HG03460 (cell line): ENCODE measurements around the gene SLC66A3.

Experiments
- ATAC-seq: cut with Tn5 transposase; IDR thresholded peaks from one replicate; pipeline ENCODE4 v1.9.1; 2021; ENCODE audit not compliant: unreplicated experiment

Gene SLC66A3

DNA sequence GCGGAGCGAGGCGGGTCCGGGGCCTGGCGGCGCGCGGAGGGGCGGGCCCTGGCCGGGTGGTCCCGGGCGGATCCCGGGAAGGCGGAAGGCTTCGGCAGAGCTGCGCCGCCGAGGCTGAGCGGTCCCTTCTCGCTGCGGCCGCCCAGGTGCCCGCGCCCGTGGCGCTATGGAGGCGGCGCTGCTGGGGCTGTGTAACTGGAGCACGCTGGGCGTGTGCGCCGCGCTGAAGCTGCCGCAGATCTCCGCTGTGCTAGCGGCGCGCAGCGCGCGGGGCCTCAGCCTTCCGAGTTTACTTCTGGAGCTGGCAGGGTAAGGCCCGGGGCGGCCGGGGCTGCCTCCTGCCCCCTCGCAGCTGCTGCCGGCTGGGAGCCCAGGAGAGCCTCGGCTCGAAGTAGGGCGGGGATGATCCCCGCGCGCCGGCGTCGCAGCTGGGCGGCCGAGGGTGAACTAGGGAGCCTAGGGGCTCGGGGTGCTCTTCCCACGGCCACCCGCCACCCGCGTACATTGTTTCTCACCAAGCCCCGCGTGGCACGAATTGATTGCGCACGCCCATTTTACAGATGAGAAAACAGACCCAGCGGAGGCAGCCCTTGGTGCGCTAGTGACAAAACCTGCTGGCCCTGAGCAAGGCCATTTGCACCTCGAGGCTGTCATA, at the start of gene SLC66A3:
Gene SLC66A3, plus strand, starts transcription at position 87 of the 655 bp plus-strand sequence. Its CDS starts 80 bp downstream, at position 167.
- peak; percentile 71 for ATAC-seq

DNA sequence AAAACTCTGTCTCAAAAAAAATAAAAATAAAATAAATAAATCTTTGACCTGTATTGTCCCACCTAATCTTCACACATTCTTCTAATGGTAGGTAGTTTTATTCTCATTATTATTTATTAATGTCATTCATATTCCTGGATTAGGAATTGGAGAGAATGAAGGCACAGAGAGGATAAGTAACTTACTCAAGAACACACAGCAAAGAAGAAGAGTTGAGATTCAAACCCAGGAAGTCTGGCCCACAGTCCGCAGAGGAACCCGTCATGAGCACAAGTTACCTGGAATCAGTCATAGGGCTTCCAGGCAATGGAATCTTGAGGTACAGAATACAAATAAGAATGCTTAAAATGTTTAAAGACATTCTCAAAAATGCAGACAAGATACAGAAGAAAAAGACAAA, 46.3 kb upstream of the SLC66A3 start:
- ATAC-seq, result no peak

DNA sequence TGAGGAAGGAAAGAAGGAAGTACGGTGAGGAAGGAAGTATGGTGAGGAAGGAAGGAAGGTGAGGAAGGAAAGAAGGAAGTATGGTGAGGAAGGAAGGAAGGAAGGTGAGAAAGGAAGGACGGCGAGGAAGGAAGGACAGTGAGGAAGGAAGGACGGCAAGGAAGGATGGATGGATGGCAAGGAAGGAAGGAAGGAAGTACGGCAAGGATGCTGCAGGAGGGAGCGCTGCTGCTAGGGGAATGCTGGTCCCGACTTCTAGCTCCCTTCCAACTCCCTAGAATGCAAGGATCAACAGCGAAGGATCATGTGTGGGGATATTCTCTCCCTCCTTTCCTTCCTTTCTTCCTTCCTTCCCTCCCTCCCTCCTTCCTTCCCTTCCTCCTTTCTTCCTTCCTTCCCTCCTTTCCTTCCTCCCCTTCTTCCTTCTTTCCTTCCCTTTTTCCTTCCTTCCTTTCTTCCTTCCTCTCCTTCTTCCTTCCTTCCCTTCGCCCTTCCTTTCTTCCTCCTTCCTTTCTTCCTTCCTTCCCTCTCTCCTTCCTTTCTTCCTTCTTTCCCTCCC, 42.3 kb upstream of the SLC66A3 start:
- ATAC-seq, result no peak

DNA sequence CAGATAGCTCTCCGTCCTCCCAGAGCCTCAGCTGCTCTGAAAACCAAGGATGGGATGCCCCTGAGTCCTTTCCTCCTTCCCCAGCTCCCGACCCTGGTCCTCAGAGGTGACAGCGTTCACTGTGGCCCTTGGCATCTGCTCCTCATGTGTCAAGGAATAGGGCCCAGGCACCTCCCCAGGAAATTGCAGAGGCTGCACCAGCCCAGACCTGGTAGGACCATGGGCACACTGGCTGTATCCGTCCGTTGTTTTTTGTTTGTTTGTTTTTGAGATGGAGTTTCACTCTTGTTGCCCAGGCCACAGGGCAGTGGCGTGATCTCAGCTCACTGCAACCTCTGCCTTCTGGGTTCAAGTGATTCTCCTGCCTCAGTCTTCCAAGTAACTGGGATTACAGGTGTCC, 37.5 kb upstream of the SLC66A3 start:
- ATAC-seq, result no peak

DNA sequence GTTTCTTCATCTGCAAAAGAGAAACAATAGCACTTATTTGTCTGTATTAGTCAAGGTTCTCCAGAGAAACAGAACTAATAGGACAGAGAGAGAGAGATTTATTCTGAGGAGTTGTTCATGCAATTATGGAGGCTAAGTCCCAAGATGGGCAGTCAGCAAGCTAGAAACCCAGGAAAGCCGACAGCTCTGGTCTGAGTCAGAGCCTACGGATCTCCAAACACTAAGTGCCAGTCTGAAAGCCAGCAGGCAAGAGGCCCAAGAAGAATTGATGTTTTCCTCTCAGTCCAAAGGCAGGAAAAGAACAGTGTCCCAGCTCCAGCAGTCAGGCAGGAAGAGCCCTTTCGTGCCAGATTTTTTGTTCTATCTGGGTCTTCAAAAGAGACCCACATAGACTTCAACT, 36.5 kb upstream of the SLC66A3 start:
- ATAC-seq, result no peak

DNA sequence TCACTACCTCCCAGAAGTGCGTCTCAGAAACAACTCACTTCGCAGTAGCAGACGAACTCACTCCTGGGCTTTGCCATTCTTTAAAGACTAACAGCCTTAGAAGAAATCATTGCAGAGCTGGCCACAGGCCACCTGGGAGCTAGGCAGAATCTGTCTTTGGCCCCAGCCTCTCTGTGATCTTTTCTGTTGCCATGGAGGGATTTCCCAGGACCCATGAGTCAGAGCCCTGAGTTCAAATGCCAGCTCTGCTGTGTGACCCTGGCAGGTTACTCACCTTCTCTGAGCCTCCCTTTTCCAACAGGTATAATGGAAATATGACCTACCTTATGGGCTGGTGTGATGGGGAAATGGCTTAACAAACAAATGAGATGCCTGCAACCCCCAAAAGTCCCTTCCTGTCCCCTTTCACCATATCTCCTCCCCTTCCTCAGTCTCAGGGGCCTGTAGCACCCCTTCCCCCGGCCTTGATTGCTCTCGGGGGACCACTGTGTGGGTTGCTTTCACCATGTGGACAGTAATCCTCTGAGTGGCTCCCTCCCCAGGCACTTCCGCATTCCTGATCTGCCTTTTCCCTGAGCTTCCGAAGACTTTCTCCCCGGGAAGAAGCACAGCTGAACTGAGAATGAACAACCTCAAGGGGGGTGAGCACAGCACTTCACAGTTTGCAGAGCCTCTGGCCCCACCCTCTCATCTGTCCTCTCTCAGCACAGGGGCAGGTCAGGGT, 34.0 kb upstream of the SLC66A3 start:
- ATAC-seq, result no peak

DNA sequence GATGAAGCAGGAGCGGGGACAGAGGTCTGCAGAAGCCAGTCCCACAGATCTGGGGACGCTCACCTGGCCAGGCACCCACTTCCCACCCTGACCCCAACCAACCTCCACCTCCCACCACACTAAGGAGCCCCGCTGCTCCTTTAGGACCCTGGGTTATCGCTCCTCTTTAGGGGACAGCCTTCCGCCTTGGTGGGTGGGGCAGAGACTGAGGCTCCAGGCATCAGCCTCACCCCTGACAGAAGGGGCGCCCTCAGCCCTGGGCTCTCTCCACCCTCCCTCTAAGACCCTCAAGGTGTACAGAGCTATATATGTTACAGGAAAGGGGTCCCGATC, 33.5 kb upstream of the SLC66A3 start:
- ATAC-seq, result no peak

DNA sequence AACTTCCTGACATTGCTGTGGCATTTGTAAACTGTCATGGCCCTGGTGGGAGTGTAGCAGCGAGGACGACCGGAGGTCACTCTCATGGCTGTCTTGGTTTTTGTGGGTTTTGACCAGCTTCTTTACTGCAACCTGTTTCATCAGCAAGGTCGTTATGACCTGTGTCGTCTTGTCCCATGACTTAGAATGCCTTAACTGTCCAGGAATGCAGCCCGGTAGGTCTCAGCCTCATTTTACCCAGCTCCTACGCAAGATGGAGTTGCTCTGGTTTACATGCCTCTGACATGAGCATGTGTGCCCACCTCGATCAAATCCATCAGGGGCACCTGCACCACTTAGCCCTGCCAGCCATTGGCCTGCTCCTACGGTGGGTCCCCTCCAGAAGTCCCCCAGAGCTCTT, 32.9 kb upstream of the SLC66A3 start:
- ATAC-seq, result no peak

DNA sequence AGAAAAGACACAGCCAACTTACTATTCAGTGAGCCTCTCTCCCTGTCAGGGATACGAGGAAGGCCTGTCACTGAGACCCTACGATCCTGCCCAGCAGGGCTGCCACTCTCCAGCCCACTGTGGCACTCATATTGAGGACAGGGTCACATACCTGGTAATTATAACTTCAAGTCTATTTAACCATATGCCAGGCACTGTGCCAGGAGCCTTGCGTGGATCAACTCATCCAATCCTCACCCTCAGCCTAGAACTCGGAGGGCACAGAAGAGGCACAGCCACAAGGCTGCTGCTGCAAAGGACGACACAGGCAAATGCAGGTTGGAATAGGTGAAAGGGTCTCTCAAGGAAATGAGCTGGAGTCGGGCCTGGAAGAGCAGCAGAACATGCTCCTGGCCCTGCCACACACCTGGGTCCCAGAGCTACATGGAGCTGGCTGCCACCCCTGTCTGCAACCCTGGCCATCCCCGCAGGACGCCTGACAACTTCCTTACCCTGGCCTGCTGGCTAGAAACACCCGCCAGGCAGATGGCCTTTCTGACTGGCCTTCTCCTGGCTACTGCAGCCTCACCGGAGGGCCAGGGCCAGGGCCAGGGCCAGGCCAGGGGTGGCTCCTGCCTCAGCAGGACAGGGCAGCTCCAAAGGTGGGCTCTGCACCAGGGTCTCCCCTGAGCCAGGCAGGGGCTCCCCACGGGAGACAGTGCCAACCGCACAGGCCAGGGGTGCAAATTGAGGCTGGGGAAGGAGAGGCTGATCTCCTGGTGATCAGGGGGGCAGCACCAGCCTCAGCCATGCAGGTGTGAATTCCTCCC, 32.1 kb upstream of the SLC66A3 start:
- ATAC-seq, result no peak

DNA sequence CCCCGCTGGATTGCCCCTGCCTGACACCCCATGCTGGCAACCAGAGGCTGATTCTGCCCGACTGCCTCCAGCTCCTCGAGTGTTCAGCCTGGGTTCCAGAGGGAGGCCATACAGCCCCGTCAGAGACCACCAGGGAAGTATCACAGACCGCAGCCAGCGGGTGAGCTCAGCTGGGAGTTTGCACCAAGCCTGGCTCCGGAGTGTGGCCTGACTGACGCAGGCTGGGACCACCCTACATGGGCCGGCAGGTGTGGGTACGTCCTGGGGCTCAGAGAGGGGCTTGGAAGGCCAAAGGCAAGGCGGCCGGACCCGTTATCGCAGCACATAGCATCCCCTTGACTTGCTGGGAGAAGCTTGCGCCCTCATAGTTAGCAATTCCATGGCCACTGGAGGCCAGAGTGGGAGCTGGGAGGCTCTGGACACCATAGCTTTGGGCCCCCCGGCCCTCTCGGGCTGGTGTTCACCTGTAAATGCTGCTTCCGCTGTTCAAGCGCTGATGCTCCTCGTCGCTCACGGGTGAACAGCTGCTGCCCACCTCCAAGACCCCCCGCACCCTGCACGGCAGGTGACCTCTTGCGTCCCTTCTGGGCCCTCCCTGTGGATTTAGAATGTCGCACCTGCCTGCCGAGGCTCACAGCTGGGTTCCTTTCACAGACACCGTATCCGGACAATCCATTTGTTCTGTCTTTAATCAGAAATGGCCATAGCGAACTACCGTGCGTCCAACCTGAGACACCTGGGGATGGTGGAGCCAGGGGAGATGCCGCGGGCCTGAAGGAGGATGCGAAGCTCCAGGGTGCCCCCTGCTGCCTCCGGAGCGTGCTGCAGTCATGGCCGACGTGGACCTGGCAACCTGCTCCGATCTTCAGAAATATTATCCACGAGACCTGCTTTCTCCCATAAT, 31.2 kb upstream of the SLC66A3 start:
- ATAC-seq, result no peak

DNA sequence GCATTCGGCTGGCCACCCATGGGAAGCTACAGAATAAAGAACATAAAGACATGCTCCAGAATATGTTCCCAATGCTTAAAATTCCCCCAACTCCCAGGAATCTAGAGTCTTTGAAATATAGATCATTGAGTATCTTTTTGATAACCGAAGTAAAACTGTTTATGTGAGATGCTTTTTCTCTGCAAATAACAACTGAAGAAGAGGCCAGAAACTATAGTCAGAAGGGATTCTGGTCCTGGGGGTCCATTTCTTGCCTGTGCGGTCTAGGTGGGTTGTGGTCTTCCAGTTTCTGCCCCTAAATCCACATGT, 30.6 kb upstream of the SLC66A3 start:
- no peak for ATAC-seq

DNA sequence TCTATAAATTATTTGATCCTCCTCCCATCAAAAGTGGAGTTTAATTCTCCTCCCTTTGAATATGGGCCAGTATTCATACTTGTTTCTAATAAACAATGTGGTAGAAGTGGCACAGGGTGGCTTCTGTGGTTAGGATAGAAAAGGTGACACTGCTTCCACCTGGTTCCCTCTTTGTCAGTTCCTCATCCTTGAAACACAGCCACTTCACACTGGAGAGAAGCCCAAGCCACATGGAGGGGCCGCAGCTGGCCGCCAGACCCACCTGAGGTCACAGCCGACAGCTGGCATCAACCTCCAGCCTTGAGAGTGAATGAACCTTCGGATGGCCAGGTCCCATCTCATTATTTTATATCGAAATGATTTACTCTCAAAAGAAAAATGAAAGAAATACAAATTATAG, 27.5 kb upstream of the SLC66A3 start:
- ATAC-seq, result no peak

DNA sequence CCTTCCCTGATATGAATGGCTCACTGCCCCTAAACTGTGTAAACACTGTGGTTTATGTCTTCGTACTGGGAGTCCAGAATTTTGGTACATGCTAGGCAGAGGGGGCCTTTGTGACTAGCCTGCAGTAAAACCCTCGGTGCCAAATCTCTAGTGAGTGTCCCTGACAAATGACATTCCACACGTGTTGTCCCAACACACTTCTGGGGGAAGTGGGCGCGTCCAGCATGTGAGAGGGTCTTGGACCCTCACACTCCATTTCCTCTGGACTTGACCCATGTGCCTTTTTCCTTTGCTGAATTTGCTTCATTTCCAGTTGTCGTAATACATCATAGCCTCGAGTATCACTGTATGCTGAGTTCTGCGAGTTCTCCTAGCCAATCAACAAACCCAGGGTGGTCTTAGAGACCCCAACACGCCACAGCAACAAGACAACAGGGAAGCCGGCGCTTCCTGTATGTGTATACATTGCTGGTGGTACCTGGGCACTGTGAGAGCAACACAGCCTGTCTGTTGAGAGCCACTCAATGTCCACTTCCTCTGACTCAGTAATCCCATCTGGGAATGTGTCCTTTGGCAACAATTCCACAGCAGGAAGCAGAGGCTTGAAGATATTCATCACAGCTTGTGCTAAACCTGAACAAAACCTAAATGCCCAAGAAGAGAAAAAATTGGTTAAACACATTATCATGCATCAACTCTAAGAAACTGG, 26.9 kb upstream of the SLC66A3 start:
- no peak for ATAC-seq

DNA sequence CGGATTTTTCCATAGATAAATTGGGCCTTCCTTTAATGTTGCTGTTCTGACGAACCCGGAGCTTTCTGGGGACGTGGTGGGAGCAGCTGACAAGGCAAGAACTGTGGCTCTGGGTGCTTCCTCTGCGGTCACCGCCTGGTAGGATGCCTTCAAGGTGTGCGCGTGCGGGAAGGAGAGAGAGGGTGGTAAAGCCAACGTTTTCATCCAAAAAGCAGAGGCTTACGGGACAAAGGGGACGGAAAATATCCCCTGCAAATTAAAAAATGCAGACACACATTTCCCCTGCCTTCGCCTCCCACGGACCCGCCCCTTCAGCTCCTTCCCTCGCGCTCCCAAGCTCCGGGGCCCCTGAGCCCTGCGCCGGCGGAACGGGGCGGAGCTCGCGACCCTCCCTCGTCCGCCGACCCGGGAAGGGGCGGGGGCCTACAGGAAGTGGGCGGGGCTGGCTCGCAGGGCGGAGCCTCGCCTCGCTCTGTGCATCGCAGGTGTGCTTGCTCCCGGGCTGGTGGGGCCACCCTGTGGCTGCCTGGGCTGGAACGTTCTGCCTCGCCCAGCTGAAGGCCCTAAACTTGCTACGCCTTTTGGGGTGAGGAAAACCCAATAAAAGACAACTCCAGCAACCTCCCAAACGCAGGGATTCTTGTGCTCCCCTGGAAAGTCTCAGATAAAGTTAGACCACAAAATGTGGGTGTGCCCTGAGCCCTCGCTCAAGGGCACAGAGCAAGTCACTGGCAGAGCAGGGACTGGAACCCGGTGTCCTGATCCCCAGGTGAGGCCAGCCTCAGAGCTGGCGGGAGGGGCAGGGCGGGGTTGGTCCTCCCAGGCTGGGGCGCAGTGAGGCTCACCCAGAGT, 25.4 kb upstream of the SLC66A3 start:
- ATAC-seq, result peak; percentile 60

DNA sequence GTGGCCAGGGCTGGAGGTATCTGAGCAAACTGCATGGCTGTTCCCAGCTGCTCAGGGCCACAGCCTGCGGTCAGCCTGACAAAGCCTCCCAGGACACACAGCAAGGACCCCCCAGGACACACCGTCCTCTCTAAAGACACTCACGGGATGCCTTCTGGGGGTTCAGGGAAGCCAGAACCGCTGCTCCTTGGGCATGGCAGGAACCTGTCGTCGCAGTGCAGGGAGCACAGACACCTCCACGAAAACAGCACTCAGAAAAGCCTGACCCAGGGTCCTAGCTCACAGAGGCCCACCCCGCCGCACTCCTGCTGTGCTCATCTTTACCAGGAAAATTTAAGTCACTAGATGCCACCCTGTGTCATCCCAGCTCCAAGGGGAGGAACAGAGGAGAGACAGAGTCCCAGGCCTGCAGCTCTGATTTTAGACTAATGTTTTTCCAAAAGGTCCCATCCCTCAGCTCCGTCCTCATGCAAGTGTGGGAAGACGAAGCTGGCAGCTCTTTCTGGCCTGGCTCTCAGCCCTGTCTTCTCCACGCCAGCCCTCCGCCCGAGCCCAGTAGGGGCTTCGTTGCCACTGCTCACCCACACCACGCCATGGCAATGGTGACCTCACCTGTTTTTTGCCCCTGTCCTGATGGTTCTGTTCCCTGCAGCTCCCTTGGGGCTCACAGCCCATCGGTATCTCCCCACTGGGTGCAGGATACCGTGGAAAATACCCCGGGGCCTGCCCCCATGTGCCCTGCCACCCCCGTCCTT, 23.9 kb upstream of the SLC66A3 start:
- no peak for ATAC-seq

DNA sequence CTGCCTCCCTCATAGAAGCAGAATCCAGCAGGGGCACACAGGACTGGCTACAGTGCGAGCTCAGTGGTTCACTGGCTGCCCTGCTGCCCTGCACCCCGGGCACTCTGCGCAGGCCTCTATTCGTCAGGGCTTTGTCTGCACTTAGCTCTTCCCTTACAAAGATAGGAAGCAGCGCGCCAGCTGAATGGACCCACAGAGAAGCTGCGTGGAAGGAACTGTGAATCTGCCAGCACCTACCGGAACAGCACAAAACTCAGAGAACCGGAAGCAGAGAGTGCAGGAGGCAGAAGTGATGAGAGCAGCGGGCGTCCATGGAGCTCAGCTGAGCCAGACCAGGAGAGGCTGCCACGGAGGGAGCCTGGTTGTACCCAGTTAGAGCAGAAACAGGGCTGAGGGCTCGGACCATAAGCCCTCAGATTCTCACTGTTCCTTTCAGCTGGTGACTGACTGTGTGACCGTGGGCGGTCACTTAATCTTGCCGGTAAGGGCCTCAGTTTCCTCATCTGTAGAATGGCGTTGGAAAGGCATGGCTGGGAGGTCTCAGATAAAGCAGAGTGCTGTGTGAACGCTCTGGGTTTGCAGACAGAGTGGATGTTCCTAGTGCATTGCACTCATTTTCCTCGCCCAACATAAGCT, 23.1 kb upstream of the SLC66A3 start:
- no peak for ATAC-seq

DNA sequence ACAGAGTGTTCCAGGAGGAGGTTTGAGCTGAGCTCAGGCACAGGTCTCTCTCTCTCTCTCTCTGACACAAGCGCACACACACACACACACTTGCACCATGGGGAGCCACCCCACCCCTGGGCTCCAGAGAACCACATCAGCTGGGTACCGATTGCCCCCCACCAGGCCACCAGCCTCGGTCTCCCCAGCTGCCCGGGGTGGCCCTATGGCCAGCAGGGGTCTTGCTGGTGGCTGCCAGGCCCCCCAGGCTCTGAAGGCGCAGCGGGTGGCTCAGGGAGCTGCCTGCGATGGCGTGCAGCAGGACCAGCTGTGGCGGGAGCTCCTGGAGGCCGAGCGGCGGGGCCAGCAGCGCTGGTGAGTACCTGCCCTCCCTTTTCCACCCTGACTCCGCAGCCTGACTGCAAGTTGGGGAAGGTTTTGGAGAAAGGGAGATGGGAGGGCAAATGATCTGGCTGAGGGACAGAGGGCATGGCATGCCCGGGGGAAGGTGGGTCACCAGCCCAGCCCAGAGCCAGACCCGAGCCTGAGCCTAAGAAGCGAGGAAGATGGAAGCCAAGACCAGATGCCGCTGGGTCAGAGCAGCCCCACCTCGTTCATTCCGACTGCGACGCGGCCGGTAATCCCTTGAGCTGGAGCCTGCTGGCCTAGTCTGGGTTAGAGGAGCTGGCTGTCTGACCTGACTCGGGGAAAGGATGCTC, 21.9 kb upstream of the SLC66A3 start:
- ATAC-seq, result no peak

DNA sequence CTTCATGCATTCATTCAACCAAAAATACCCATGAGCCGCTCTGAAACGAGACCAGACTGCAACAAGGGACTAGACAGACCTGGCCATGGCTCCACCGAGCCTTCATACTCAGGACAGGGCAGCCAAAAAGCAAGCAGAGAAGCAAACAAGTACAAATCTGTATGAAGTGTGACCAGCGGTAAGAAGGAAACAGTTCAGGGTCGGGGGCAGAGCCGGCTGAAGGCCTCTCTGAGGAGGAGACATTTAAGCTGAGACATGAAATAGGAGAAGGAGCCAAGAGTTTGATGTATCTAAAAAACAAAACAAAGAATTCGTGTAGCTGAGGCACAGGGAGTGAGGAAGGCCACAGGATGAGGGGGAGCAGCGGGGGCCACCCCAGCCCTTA, 21.3 kb upstream of the SLC66A3 start:
- ATAC-seq, result no peak
